Vagina (tissue), 2 donors: ENCODE measurements around the gene SST. TPM values are rescaled to one million over a fixed set of nuclear protein-coding genes. Genes with fewer than 3 reads are reported as not detected.

Experiments used
- DNase-seq, 2 donors: peaks; one replicate each; pipeline ENCODE4 v3.0.0-alpha.2; 2017; ENCODE audit errors: extremely low spot score in 2 of 2
- H3K27ac ChIP-seq: fragments of 200-600 bp; sonication (generic); one replicate; pipeline ENCODE4 v1.5.1; 2019
- H3K27me3 ChIP-seq: fragments of 200-600 bp; sonication (generic); one replicate; pipeline ENCODE4 v1.5.1; 2019
- H3K36me3 ChIP-seq, 2 donors: fragments of 200-600 bp; sonication (generic); one replicate each; pipeline ENCODE4 v1.5.1; 2017 to 2019
- H3K4me1 ChIP-seq: fragments of 200-600 bp; sonication (generic); one replicate; pipeline ENCODE4 v1.5.1; 2019
- H3K4me3 ChIP-seq, 2 donors: fragments of 200-600 bp; sonication (generic); 1 replicate in 1 of 2; 2 replicates in 1 of 2; pipeline ENCODE4 v1.5.1; 2016 to 2019
- H3K9me3 ChIP-seq: fragments of 200-600 bp; sonication (generic); one replicate; pipeline ENCODE4 v1.5.1; 2019
- POLR2A ChIP-seq, 2 donors: fragments of 450-650 bp; IDR thresholded peaks; one replicate each; pipeline ENCODE4 v1.6.1; 2017; ENCODE audit warnings: antibody characterized with exemption in 2 of 2, mild to moderate bottlenecking in 2 of 2, moderate library complexity in 2 of 2
- POLR2AphosphoS5 ChIP-seq, 2 donors: sonication (generic); formaldehyde crosslinking; IDR thresholded peaks; one replicate each; pipeline ENCODE4 v1.9.0; 2017; ENCODE audit warnings: antibody characterized with exemption in 2 of 2, mild to moderate bottlenecking in 2 of 2, low read depth in 1 of 2; ENCODE audit not compliant: insufficient read depth in 1 of 2
- intact Hi-C: fragments of 100-400 bp; cut with DNase I; formaldehyde crosslinking; loops from one replicate; pipeline ENCODE4 v1.15.1; 2023
- total RNA-seq: library from RNA; depleted of rRNA; stranded (reverse); fragments of >200 nt; gene quantifications from one replicate; pipeline ENCODE4 v1.2.3, GENCODE V29; 2016
- TF ChIP-seq, protein P1 (sequence below), 3 experiments: fragments of 450-650 bp in 2 of 3; fragments of 200-600 bp in 1 of 3; sonication (generic) in 1 of 3; IDR thresholded peaks; one replicate each; pipeline ENCODE4 v1.5.1; 2017 to 2019; ENCODE audit warnings: antibody characterized with exemption in 3 of 3, mild to moderate bottlenecking in 2 of 3, moderate library complexity in 2 of 3

The SST gene
- total RNA-seq, 1 donor from 2014 or later = 23.8 TPM

DNA sequence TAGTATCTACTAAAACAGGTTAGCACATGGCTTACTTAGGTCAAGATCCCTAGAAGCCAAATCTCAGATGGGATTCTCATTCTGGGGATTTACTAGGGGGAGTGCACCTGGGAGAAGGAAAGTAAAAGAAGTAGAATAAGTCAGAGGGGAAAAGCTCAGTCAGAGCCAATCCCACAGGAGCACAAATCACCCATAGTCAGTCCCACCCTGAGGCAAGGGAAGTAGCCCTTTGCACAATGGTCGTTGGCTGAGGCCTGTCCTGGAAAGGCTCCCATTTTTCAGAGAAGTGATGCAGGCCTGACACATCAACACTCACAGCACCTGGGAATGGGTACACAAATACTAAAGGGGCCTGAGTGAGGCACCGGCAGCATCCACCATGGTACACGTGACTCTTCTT lies 39.8 kb downstream of the SST start:
- Histone ChIP-seq H3K4me1 (no peaks in the 10 kb centered on the region), H3K36me3 (no peaks in the 10 kb centered on the region), H3K27me3 (no peaks in the 10 kb centered on the region), H3K27ac (peak overlapping the region; percentile 30), H3K4me3 (no peak overlapping the region), H3K9me3 (no peaks in the 10 kb centered on the region)
- TF ChIP-seq, protein P1, sequence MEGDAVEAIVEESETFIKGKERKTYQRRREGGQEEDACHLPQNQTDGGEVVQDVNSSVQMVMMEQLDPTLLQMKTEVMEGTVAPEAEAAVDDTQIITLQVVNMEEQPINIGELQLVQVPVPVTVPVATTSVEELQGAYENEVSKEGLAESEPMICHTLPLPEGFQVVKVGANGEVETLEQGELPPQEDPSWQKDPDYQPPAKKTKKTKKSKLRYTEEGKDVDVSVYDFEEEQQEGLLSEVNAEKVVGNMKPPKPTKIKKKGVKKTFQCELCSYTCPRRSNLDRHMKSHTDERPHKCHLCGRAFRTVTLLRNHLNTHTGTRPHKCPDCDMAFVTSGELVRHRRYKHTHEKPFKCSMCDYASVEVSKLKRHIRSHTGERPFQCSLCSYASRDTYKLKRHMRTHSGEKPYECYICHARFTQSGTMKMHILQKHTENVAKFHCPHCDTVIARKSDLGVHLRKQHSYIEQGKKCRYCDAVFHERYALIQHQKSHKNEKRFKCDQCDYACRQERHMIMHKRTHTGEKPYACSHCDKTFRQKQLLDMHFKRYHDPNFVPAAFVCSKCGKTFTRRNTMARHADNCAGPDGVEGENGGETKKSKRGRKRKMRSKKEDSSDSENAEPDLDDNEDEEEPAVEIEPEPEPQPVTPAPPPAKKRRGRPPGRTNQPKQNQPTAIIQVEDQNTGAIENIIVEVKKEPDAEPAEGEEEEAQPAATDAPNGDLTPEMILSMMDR (IDR thresholded peaks at IDR 0.05) = no peak
- no peak for TF ChIP-seq POLR2AphosphoS5 (IDR thresholded peaks at IDR 0.05; ENCODE audit: insufficient read depth in 1 of 2, low read depth in 1 of 2)
- TF ChIP-seq POLR2A (IDR thresholded peaks at IDR 0.05) = no peak
- DNase-seq = no peak
- intact Hi-C loops = no loop called here

- H3K36me3 ChIP-seq = no peaks in the 10 kb centered on the region
- peak overlapping the region; percentile 30 for H3K27ac ChIP-seq
- no peaks in the 10 kb centered on the region for H3K4me1 ChIP-seq
- no peaks in the 10 kb centered on the region for H3K27me3 ChIP-seq
- H3K4me3 ChIP-seq = no peak overlapping the region
- DNase-seq = no peak
- H3K9me3 ChIP-seq = no peaks in the 10 kb centered on the region
- intact Hi-C loops = no loop called here
- TF ChIP-seq POLR2A (IDR thresholded peaks at IDR 0.05) (no peak), POLR2AphosphoS5 (IDR thresholded peaks at IDR 0.05; ENCODE audit: insufficient read depth in 1 of 2, low read depth in 1 of 2) (no peak)
- TF ChIP-seq, protein P1 (IDR thresholded peaks at IDR 0.05) = no peak
Measured at GRCh38 chr3:187629711-187630110, 40.5 kb downstream of the SST start.

- TF ChIP-seq POLR2AphosphoS5 (IDR thresholded peaks at IDR 0.05; ENCODE audit: insufficient read depth in 1 of 2, low read depth in 1 of 2) (no peak), POLR2A (IDR thresholded peaks at IDR 0.05) (no peak)
- TF ChIP-seq, protein P1 (IDR thresholded peaks at IDR 0.05) = no peak
- no peak for DNase-seq
- Histone ChIP-seq H3K36me3 (no peaks in the 10 kb centered on the region), H3K4me1 (no peaks in the 10 kb centered on the region), H3K27ac (no peak overlapping the region), H3K4me3 (no peak overlapping the region), H3K27me3 (no peaks in the 10 kb centered on the region), H3K9me3 (no peaks in the 10 kb centered on the region)
- intact Hi-C loops = no loop called here
Measured at GRCh38 chr3:187628169-187628568, 42.0 kb downstream of the SST start.

DNA sequence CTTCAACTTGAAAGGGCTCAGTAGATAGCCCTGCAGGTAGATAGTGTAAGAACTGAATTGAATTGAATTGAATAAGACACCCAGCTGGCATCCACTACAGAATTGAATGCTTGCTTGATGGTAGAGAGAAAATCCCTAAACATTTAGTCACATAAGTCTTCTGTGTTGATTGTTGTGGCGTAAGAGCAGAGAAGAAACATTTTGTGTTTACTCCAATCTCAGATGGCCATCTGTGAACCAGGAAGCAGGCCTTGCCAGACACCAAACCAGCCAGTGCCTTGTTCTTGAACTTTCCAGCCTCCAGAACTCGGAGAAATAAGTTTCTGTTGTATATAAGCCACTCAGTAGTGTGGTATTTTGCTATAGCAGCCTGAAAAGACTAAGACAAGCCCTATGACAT lies 43.6 kb downstream of the SST start:
- Histone ChIP-seq H3K27ac (no peak overlapping the region), H3K9me3 (no peaks in the 10 kb centered on the region), H3K4me3 (no peak overlapping the region), H3K36me3 (no peaks in the 10 kb centered on the region), H3K27me3 (no peaks in the 10 kb centered on the region), H3K4me1 (no peaks in the 10 kb centered on the region)
- no peak for DNase-seq
- intact Hi-C loops = no loop called here
- TF ChIP-seq, protein P1 (IDR thresholded peaks at IDR 0.05) = no peak
- TF ChIP-seq POLR2A (IDR thresholded peaks at IDR 0.05) (no peak), POLR2AphosphoS5 (IDR thresholded peaks at IDR 0.05; ENCODE audit: insufficient read depth in 1 of 2, low read depth in 1 of 2) (no peak)

DNA sequence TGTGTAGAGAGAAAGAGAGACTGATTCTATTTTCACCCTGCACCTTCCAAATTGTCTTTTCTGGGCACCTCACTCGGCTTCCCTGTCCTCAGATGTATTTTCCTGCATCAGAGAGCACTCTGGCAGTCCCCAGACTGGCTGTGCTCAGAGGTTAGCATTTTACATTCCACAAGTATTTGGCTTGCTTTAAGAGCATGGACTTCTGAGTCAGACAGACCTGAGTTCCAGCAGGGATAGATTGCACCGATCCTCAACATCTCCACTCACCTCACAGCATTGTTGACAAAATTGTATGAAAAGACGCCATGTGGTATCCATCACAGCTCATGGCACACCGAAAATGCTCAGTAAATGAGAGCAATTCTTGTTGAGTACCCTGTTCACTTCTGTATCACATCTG lies 45.6 kb downstream of the SST start:
- TF ChIP-seq POLR2AphosphoS5 (IDR thresholded peaks at IDR 0.05; ENCODE audit: insufficient read depth in 1 of 2, low read depth in 1 of 2) (no peak), POLR2A (IDR thresholded peaks at IDR 0.05) (no peak)
- TF ChIP-seq, protein P1 (IDR thresholded peaks at IDR 0.05) = no peak
- Histone ChIP-seq H3K27me3 (no peaks in the 10 kb centered on the region), H3K9me3 (no peaks in the 10 kb centered on the region), H3K27ac (no peak overlapping the region), H3K4me3 (no peak overlapping the region), H3K36me3 (no peaks in the 10 kb centered on the region), H3K4me1 (no peaks in the 10 kb centered on the region)
- no peak for DNase-seq
- intact Hi-C loops = no loop called here
